Germinal center (tissue), 1 donor: ENCODE data around the gene APBB1.

ENCODE experiments used
- DNase-seq: peaks from one replicate; pipeline ENCODE4 v3.0.0; 2012; ENCODE audit warnings: mixed read lengths, low spot score

Gene APBB1

DNA sequence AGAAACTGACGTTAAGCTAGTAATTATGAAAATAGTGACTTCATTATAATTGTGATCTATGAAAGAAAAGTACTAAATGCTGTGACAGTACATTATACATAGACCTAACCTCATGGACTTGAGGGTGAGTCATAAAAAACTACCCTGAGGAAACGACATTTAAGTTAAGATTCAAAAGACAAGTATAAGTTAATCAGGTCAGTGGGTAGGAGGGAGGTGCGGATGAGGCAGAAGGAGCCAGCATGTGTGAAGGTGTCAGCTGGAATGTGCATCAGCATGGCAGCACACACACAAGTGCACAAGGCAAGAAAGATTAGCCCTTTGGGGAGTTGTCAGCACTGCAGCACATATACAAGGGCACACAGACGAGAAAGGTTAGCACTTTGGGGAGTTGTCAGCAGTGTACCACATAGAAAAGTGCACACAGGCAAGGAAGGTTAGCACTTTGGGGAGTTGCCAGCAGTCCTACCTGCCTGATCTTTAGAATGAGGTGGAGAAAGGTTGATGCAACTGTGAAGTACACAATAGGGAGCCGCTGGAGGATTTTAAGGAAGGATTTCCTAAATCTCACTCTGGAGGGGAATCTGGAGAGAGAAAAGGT, 67.0 kb downstream of the APBB1 start:
- no peak for DNase-seq

GRCh38 chr11:6350486-6350885, 68.4 kb downstream of the APBB1 start:
- no peak for DNase-seq

GRCh38 chr11:6350043-6350442, 68.9 kb downstream of the APBB1 start:
- DNase-seq, result no peak

- DNase-seq, result no peak
Measured at GRCh38 chr11:6345366-6345765, 73.5 kb downstream of the APBB1 start.
